Progenitor cell of endocrine pancreas (in vitro differentiated cells): ENCODE measurements around the gene H1-8. TPM values are rescaled to one million over a fixed set of nuclear protein-coding genes. Genes with fewer than 3 reads are reported as not detected.
A peak's percentile ranks its signal among the peaks of the same experiment; 100 is the strongest.

Experiments used
- DNase-seq: peaks from one replicate; pipeline ENCODE4 v3.0.0; 2021; ENCODE audit warnings: low spot score; ENCODE audit not compliant: unreplicated experiment
- H3K27ac Mint-ChIP-seq: 2 replicates; pipeline ENCODE4 v1.8.0; 2021; ENCODE audit warnings: mild to moderate bottlenecking, moderate library complexity, mixed read lengths
- H3K27me3 Mint-ChIP-seq: 2 replicates; pipeline ENCODE4 v1.8.0; 2021; ENCODE audit warnings: mixed read lengths
- H3K36me3 Mint-ChIP-seq: 2 replicates; pipeline ENCODE4 v1.8.0; 2022; ENCODE audit warnings: mixed read lengths; ENCODE audit not compliant: insufficient read depth
- H3K4me1 Mint-ChIP-seq: 2 replicates; pipeline ENCODE4 v1.8.0; 2021; ENCODE audit warnings: low read depth, mixed read lengths
- H3K4me3 Mint-ChIP-seq: 2 replicates; pipeline ENCODE4 v1.8.0; 2021; ENCODE audit warnings: low read depth, mild to moderate bottlenecking, moderate library complexity, mixed read lengths
- H3K9me3 Mint-ChIP-seq: 2 replicates; pipeline ENCODE4 v1.8.0; 2021; ENCODE audit warnings: low read depth, mixed read lengths
- CTCF ChIP-seq: fragments of 200-600 bp; sonication (generic); IDR thresholded peaks from one replicate; pipeline ENCODE4 v1.5.0; 2021; ENCODE audit warnings: antibody characterized with exemption, mild to moderate bottlenecking; ENCODE audit not compliant: unreplicated experiment
- total RNA-seq: library from RNA; stranded (reverse); gene quantifications from 2 replicates; pipeline ENCODE4 v1.2.1, GENCODE V29; 2021

Gene H1-8
- total RNA-seq, 1 donor from 2014 or later, result not detected

GRCh38 chr3:129547241-129547640, 4.3 kb downstream of the H1-8 start:
- peaks cover 1% of the 10 kb centered on the region for H3K4me1 Mint-ChIP-seq

GRCh38 chr3:129548104-129548965, 5.4 kb downstream of the H1-8 start:
- no peak overlapping the region for H3K4me3 Mint-ChIP-seq
- TF ChIP-seq CTCF, result no peak
- peaks cover 18% of the 10 kb centered on the region for H3K27me3 Mint-ChIP-seq
- H3K4me1 Mint-ChIP-seq, result peaks cover 1% of the 10 kb centered on the region
- peak overlapping the region; percentile 37 for H3K27ac Mint-ChIP-seq
- H3K36me3 Mint-ChIP-seq, result no peaks in the 10 kb centered on the region
- no peaks in the 10 kb centered on the region for H3K9me3 Mint-ChIP-seq
- no peak for DNase-seq

More at GRCh38 chr3:129547241-129547640, 4.3 kb downstream of the H1-8 start:
- TF ChIP-seq CTCF, result no peak
- Mint-ChIP-seq H3K4me3 (no peak overlapping the region), H3K36me3 (no peaks in the 10 kb centered on the region), H3K27me3 (peaks cover 11% of the 10 kb centered on the region), H3K27ac (no peak overlapping the region), H3K9me3 (no peaks in the 10 kb centered on the region)
- no peak for DNase-seq

- peaks cover 21% of the 10 kb centered on the region for H3K27me3 Mint-ChIP-seq
- no peak for DNase-seq
- peaks cover 1% of the 10 kb centered on the region for H3K4me1 Mint-ChIP-seq
- H3K4me3 Mint-ChIP-seq, result no peak overlapping the region
- H3K27ac Mint-ChIP-seq, result no peak overlapping the region
- no peaks in the 10 kb centered on the region for H3K36me3 Mint-ChIP-seq
- TF ChIP-seq CTCF, result no peak
- H3K9me3 Mint-ChIP-seq, result no peaks in the 10 kb centered on the region
Observed at GRCh38 chr3:129549006-129549800, 6.2 kb downstream of the H1-8 start.

GRCh38 chr3:129549805-129550204, 6.8 kb downstream of the H1-8 start:
- no peak overlapping the region for H3K27ac Mint-ChIP-seq
- TF ChIP-seq CTCF, result no peak
- H3K4me1 Mint-ChIP-seq, result peaks cover 1% of the 10 kb centered on the region
- H3K4me3 Mint-ChIP-seq, result no peak overlapping the region
- DNase-seq, result no peak
- peaks cover 27% of the 10 kb centered on the region for H3K27me3 Mint-ChIP-seq
- H3K9me3 Mint-ChIP-seq, result no peaks in the 10 kb centered on the region
- H3K36me3 Mint-ChIP-seq, result no peaks in the 10 kb centered on the region

- DNase-seq, result no peak
- peak overlapping the region; percentile 38 for H3K27ac Mint-ChIP-seq
- peaks cover 28% of the 10 kb centered on the region for H3K27me3 Mint-ChIP-seq
- no peak overlapping the region for H3K4me3 Mint-ChIP-seq
- TF ChIP-seq CTCF, result no peak
- H3K36me3 Mint-ChIP-seq, result no peaks in the 10 kb centered on the region
- no peaks in the 10 kb centered on the region for H3K9me3 Mint-ChIP-seq
- peaks cover 1% of the 10 kb centered on the region for H3K4me1 Mint-ChIP-seq
Observed at GRCh38 chr3:129552287-129553050, 9.5 kb downstream of the H1-8 start.
